ENCODE data around the gene SUSD4.
"Not testable (repeated sequence)": the region's sequence is repeated elsewhere in the genome, so short reads cannot be mapped to it uniquely, and the experiment has no call there.

Gene SUSD4

GRCh38 chr1:223297800-223298199 is 66.2 kb downstream of the SUSD4 start:
- no peak for DNase-seq (ENCODE audit: low read depth in 2 of 2)

- no peak for DNase-seq (ENCODE audit: low read depth in 2 of 2)
Observed at GRCh38 chr1:223291796-223292195, 72.2 kb downstream of the SUSD4 start.

GRCh38 chr1:223290397-223290796 is 73.6 kb downstream of the SUSD4 start:
- no peak for DNase-seq (ENCODE audit: low read depth in 2 of 2)

- DNase-seq (ENCODE audit: low read depth in 2 of 2) = no peak
Observed at GRCh38 chr1:223289621-223290020, 74.4 kb downstream of the SUSD4 start.

GRCh38 chr1:223288826-223289225 is 75.2 kb downstream of the SUSD4 start:
- DNase-seq (ENCODE audit: low read depth in 2 of 2) = no peak

- DNase-seq (ENCODE audit: low read depth in 2 of 2) = no peak
Observed at GRCh38 chr1:223285452-223285851, 78.5 kb downstream of the SUSD4 start.

- DNase-seq (ENCODE audit: low read depth in 2 of 2) = not testable (repeated sequence)
Observed at GRCh38 chr1:223283697-223284096, 80.3 kb downstream of the SUSD4 start.

GRCh38 chr1:223278311-223278710 is 85.7 kb downstream of the SUSD4 start:
- DNase-seq (ENCODE audit: low read depth in 2 of 2) = not testable (repeated sequence)

GRCh38 chr1:223276029-223276428 is 87.9 kb downstream of the SUSD4 start:
- no peak for DNase-seq (ENCODE audit: low read depth in 2 of 2)

GRCh38 chr1:223273511-223273910 is 90.5 kb downstream of the SUSD4 start:
- DNase-seq (ENCODE audit: low read depth in 2 of 2) = no peak

- DNase-seq (ENCODE audit: low read depth in 2 of 2) = no peak
Observed at GRCh38 chr1:223271085-223271781, 92.7 kb downstream of the SUSD4 start.

GRCh38 chr1:223270155-223270554 is 93.8 kb downstream of the SUSD4 start:
- no peak for DNase-seq (ENCODE audit: low read depth in 2 of 2)

- no peak for DNase-seq (ENCODE audit: low read depth in 2 of 2)
Observed at GRCh38 chr1:223269006-223269405, 95.0 kb downstream of the SUSD4 start.

- no peak for DNase-seq (ENCODE audit: low read depth in 2 of 2)
Observed at GRCh38 chr1:223266632-223267172, 97.3 kb downstream of the SUSD4 start.

- DNase-seq (ENCODE audit: low read depth in 2 of 2) = no peak
Observed at GRCh38 chr1:223264983-223265908, 98.7 kb downstream of the SUSD4 start.

GRCh38 chr1:223264529-223264928 is 99.4 kb downstream of the SUSD4 start:
- no peak for DNase-seq (ENCODE audit: low read depth in 2 of 2)

- DNase-seq (ENCODE audit: low read depth in 2 of 2) = no peak
Observed at GRCh38 chr1:223261914-223262313, 102.1 kb downstream of the SUSD4 start.

- no peak for DNase-seq (ENCODE audit: low read depth in 2 of 2)
Observed at GRCh38 chr1:223260712-223261111, 103.3 kb downstream of the SUSD4 start.

GRCh38 chr1:223259462-223259861 is 104.5 kb downstream of the SUSD4 start:
- no peak for DNase-seq (ENCODE audit: low read depth in 2 of 2)

- DNase-seq (ENCODE audit: low read depth in 2 of 2) = no peak
Observed at GRCh38 chr1:223258751-223259198, 105.2 kb downstream of the SUSD4 start.

- no peak for DNase-seq (ENCODE audit: low read depth in 2 of 2)
Observed at GRCh38 chr1:223257856-223258550, 106.0 kb downstream of the SUSD4 start.

GRCh38 chr1:223256034-223256433 is 107.9 kb downstream of the SUSD4 start:
- no peak for DNase-seq (ENCODE audit: low read depth in 2 of 2)

Measured in stimulated activated CD4-positive, alpha-beta T cell treated with anti-CD3 and anti-CD28 coated beads, Interleukin-12 subunit alpha, Interleukin-12 subunit beta, amount 100 ng/mL, for 24 hours (primary cell).